HG03571 (cell line): ENCODE results near the gene ABTB2.
A peak's percentile ranks its signal among the peaks of the same experiment; 100 is the strongest.

ENCODE experiments used
- ATAC-seq: cut with Tn5 transposase; IDR thresholded peaks from one replicate; pipeline ENCODE4 v1.9.1; 2021; ENCODE audit not compliant: unreplicated experiment

ABTB2 gene

DNA sequence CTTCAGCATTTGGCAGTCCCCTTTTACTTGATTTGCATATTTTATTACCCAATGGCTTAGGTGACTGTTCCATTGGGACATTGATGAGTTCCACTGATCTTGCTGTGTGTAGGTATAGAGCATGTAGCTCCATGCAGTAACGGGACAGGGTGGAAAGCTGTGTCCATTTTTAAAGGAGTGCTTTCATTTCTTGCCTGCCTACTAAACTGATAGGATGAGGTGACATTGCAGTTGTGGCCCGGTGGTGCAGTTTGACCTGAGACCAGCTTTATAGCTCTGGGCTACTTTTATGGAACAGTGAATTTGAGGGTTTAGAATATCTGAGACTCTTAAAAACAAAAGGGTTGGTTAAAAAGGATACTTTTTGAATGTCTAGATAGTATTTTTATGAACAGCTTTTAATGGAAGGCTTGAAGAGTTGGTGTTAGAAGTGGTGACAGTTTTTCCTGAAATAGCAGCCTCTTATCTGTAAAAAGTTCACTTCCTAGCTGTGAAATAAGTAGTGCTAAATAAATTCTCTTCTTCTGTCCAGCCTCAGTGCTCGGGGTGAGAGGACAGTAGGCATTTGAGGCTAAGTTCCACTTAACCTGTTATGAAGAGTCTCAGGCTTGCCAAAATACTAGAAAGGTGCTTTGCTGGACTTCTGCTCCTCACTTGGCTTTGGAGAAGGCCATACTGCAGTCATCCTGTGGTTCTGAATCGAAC, 225.4 kb downstream of the ABTB2 start:
- ATAC-seq: no peak

DNA sequence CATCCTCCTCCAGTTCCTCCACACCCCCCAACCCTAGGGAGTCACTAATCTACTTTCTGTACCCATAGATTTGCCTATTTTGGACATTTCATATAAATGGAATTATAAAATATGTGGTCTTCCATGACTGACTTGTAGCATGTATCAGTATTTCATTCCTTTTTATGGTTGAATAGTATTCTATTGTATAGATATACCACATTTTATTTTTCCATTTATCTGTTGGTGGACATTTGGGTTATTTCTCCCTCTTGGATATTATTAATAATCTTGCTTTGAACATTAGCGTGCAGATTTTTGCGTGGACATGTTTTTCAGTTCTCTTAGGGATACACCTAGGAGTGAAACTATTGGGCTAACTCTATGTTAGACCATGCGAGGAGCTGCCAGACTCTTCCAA, 229.0 kb downstream of the ABTB2 start:
- ATAC-seq: no peak

DNA sequence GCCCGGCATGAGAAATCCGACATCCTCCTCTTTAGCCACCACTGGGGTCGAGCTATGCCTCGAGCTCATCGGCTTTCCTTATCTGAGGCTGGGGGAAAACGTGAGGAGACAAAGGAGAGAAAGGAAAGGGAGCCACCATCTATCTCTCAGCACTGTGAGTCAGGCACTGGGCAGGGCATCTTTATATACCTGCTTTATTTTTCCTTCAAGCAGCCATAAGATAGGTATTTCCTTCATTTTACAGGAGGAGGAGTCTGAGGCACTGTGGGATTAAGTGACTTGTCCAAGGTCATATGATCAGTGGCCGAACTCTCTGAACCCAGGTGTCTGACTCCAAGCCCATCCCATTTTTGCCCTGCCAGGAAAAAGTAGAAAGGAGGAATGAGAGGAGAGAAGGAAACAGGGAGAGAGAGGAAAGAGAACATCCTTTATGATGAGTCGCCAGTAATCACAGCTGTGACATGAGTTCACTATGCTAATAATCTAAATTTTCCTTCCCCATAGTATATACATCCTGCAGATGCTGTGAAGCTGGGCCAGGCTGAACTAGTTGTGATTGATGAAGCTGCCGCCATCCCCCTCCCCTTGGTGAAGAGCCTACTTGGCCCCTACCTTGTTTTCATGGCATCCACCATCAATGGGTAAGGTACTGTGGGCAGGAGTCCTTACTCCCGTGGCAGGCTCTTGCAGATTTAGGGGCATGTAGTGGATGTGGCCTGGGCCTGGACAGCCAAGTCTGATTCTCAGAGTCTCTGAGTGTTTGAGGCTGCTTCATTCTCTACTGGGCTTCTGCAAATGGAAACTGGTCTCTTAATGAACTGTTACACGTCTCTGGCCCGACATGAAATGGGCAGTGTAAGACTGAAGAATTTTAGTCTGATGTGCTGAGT, 230.6 kb downstream of the ABTB2 start:
- no peak for ATAC-seq

DNA sequence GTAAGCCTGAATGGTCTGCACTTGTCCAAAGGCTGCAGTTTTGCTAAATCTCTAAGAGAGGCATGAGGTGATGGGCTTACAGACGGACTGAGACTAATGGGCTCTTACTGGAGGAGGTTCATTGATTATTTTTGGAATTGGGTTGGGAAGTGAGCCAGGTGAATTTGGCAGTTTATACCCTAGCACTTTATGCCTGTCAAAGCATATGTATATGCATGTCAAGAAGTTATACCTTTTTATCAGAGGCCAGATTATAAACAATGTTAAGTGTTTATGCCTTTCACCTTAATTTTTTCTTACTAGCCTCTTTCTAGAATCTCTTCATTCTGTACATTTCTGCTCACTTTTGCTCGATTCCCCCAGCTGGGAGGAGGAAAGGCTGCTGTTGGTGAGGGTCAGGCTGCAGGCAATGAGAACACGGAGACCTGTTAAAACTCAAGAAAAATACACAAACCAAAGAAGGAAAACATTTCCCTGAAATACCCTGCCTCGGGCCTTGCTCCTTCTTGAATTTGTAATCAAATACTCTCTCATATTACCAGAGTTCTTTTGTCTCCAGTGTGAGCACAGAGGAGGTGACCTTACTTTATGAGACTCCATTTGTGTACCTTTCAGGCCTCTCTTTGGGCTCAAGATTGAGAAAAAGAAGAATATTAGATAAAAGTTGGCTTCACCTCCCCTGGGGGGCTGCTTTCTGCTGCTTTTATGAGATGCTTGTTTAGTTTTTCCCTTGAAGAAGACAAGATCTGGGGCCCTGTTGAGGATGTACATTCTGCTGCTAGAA, 232.7 kb downstream of the ABTB2 start:
- no peak for ATAC-seq

DNA sequence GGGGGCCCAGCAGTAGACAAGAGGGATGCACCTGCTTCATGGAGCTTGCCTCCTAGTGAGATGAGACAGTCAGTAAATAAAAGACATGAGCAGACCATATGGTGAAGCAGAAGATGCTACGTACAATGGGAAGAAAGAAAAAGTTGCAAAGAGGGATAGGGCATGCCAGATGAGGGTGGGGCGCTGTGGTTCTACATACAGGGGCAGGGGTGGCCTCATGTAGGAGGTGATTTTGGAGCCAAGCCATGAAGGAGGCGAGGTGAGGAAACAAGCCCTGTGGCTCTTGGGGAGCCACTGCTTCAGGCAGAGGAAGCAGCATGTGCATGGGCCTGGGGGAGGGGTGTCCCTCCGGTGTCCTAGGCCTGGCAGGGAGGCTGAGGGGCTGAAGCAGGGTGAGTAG, 237.2 kb downstream of the ABTB2 start:
- no peak for ATAC-seq

DNA sequence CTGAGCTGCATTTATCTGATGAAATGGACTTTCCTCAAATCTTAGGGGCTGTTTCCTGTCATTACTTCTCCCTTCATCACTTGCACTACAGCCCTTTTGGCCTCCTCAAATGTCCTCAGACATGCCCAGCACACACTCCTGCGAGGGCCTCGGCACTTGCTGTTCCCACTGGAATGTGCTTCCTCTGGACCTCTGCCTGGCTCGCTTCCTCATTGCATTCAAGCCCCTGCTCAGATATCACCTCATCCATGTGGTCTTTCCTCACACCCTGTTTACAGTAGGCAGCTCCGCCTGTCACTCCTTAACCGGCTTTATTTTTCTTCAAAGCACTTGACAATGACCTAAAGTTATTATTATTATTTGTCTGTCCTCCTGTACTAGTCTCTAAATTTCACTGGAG, 243.3 kb downstream of the ABTB2 start:
- ATAC-seq: no peak

DNA sequence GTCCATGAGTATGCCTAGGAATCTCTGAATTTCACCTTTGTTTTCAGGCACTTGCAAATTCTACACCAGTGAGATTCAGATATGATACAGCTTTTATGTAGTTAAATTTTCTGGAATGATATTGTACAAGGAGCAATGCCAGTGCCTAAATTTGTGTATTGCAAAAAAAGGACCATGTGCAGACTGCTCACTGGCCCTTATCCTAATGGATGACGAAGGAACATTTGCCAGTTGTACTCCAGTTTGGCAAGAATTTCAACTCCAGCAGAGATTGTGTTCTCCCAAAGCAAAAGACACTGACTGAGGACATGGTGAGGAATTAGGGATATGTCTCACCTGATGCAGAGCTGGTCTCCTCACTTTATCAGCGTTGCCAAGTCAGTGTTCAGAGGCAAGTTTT, 243.8 kb downstream of the ABTB2 start:
- no peak for ATAC-seq

DNA sequence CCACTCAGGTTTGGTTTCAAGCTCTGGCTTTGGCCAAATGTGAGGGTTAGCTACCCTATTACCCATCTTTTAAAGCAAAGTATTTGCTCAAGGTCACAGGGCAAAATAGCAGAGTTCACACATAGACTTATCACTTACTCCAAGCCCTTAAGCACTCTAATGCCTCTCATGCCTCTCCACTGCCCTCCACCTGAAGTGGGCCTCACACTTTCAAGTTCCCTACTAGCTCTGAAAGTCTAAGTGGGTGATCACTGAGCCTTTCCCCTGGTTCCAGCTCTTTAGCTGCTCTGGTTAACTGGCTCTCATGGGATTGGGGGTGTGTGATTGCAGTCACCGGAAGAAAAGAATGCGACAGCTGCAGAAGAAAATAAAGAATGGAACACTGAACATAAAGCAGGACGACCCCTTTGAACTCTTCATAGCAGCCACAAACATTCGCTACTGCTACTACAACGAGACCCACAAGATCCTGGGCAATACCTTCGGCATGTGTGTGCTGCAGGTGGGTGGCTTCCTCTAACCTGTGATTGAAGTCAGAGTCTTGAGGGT, 246.0 kb downstream of the ABTB2 start:
- ATAC-seq: no peak

DNA sequence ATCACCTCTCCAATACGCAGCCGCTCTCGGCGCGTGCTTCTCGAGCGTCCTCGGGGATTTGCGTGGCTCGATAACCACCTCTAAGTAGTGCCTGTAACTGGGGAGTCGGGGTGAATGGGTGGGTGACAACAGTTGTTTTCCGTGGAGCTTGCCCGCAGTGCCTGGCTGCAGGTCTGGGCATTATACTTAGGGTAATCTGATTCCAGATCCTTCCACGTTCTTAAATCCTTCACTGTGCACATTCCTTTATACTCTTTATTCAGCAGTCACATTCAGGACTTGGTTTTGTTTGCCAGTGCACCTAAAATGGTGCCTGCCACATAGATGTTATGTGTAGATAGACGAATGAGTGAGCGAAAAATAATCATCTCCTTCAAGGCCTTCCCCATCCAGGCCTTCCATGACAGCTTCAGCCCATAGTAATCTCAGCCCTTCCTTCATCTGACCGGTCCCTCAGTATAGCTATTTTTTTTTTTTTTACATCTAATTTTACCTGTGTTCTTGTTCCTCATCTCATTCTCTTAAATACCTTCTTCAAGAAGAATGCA, 251.8 kb downstream of the ABTB2 start:
- ATAC-seq: peak; percentile 7

DNA sequence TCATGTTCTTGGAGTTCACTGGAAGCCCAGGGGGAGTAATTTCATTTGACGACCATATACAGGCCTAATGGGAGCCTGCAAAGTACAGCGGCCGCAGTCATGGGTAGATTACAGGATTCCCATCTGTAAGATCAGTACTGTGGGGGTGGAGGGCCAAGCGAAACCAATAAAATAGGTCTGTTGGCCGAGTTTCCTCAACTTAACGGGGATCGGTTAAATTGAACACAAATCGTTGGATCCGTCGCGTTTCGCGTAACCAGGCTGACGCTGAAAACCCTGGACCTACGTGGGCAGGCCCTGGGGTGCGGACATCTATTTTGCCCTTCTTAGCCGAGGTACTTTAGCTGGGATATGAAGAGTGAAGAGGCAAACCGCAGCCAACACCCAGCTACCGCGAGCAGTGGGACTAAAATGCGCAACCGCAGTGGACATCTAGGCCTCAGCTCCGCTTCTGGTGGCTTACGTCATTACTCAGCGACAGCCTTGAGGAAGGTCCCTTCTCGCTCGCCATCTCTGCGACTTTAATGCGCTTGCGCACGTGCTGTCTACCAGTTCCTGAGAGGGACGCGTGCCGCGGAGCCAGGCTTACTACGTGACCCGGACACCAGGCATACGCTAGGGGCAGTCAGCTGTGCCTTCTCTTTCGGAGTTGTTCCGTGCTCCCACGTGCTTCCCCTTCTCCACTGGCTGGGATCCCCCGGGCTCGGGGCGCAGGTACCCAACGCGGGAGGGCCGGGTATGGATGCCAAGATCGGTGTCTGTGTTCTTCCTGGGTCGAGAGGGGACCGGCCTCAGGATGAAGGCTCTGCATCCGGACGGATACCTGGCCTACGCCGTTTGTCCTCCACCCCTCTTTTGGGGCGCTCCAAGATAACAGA, 252.5 kb downstream of the ABTB2 start, which contains the start of gene NAT10:
Gene NAT10 (plus strand): TSS at position 551 of the 878 bp plus-strand sequence. CDS start 2,597 bp downstream, outside the sequence.
- ATAC-seq: peak; percentile 85

DNA sequence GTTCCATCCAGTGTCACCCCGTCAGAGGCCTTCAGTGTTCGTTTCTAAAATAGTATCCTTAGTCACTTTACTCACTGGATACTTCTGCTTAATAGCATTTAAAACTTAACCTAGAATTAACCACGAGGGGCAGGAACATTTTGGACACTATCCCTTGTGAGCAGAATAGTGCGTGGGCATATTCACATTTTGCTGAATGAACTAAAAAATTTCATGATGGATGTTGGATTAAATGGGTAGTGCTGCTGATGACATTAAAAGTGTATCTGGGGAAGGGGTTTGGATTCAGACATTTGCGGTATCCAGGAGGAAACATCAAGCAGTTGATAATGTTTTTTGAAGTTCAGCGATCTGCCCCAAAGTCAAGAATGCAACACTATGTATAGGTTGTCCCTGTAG, 253.1 kb downstream of the ABTB2 start:
- ATAC-seq: no peak
